Measurements from ENCODE around the gene MRPL46. TPM values are rescaled to one million over a fixed set of nuclear protein-coding genes. Genes with fewer than 3 reads are reported as not detected.

MRPL46 gene
- total and polyA plus RNA-seq, 7 experiments from 2014 or later, result 9.2 to 74.3 (median 29.5) TPM

GRCh38 chr15:88465633-88466224 lies 1.5 kb downstream of the MRPL46 start:
- Mint-ChIP-seq H3K4me3 (peak overlapping the region in 9 of 10 donors; percentile 50 to 98 (median 96)), H3K27me3 (no peaks in the 10 kb centered on the region), H3K36me3 (peaks cover 4 to 23% (median 15%) of the 10 kb centered on the region in 5 donors), H3K9me3 (peaks cover 0 to 5% (median 0%) of the 10 kb centered on the region in 11 donors), H3K4me1 (peaks cover 18 to 42% (median 25%) of the 10 kb centered on the region in 7 donors), H3K27ac (peak overlapping the region in 6 of 9 donors; percentile 7 to 99 (median 78))
- Histone ChIP-seq H3K4me1 (ENCODE audit: control insufficient read depth in 2 of 2, insufficient read depth in 2 of 2, low read length in 2 of 2) (peaks cover 0 to 19% of the 10 kb centered on the region in 2 donors), H3K27me3 (ENCODE audit: control insufficient read depth in 2 of 2, insufficient read depth in 2 of 2, low read length in 2 of 2) (no peaks in the 10 kb centered on the region), H3K4me3 (ENCODE audit: low read length) (no peak overlapping the region), H3K9me3 (ENCODE audit: control insufficient read depth in 2 of 3, low read length in 3 of 3) (no peaks in the 10 kb centered on the region), H3K27ac (ENCODE audit: low read depth, low read length) (no peak overlapping the region), H3K36me3 (ENCODE audit: control insufficient read depth in 2 of 3, insufficient read depth in 3 of 3, low read length in 3 of 3) (peaks cover 7 to 39% (median 9%) of the 10 kb centered on the region in 3 experiments)
- DNase-seq, result no peak
- ChIA-PET POLR2A (no interaction called here), CTCF (interaction anchor here (0.7 kb wide), 1 partner anchor 10 kb away, joined by 4 read pairs; no protein-coding TSS in a partner anchor)
- no peak for ATAC-seq
- intact Hi-C loops (cut with micrococcal nuclease), result loop anchor here (2.0 to 5.0 kb wide), 6 partner anchors 199 to 1112 kb away; partner anchors contain the start of genes ABHD2 (in 1 of the 2), FANCI (in 1 of the 2), HAPLN3 (in 1 of the 2) and TICRR (in 1 of the 2)

- DNase-seq, result no peak
- H3K27ac ChIP-seq (ENCODE audit: low read depth, low read length), result no peak overlapping the region
- Mint-ChIP-seq H3K9me3 (peaks cover 0 to 5% (median 0%) of the 10 kb centered on the region in 11 donors), H3K36me3 (peaks cover 4 to 34% (median 17%) of the 10 kb centered on the region in 5 donors), H3K4me3 (peak overlapping the region in 1 of 10 donors; percentile 17), H3K27ac (peak overlapping the region in 1 of 9 donors; percentile 21), H3K4me1 (peaks cover 18 to 42% (median 25%) of the 10 kb centered on the region in 7 donors), H3K27me3 (no peaks in the 10 kb centered on the region)
- H3K36me3 ChIP-seq (ENCODE audit: control insufficient read depth in 2 of 3, insufficient read depth in 3 of 3, low read length in 3 of 3), result peaks cover 9 to 56% (median 17%) of the 10 kb centered on the region in 3 experiments
- ChIA-PET CTCF (interaction anchor here (1.0 to 1.5 kb wide), 3 partner anchors 9 to 13 kb away, joined by 3 read pairs; no protein-coding TSS in a partner anchor), POLR2A (interaction anchor here (0.7 kb wide), 1 partner anchor 19 kb away, joined by 3 read pairs; no protein-coding TSS in a partner anchor)
- intact Hi-C loops (cut with micrococcal nuclease), result no loop called here
- no peaks in the 10 kb centered on the region for H3K27me3 ChIP-seq (ENCODE audit: control insufficient read depth in 2 of 2, insufficient read depth in 2 of 2, low read length in 2 of 2)
- no peak for ATAC-seq
- no peaks in the 10 kb centered on the region for H3K9me3 ChIP-seq (ENCODE audit: control insufficient read depth in 2 of 3, low read length in 3 of 3)
- H3K4me1 ChIP-seq (ENCODE audit: control insufficient read depth in 2 of 2, insufficient read depth in 2 of 2, low read length in 2 of 2), result peaks cover 0 to 18% of the 10 kb centered on the region in 2 donors
- H3K4me3 ChIP-seq (ENCODE audit: low read length), result no peak overlapping the region
Observed at GRCh38 chr15:88463870-88464532, 3.2 kb downstream of the MRPL46 start.

- intact Hi-C loops (cut with micrococcal nuclease), result loop anchor here (5.0 to 10.0 kb wide), 2 partner anchors 212 to 219 kb away; no protein-coding TSS in a partner anchor
- H3K27ac ChIP-seq (ENCODE audit: low read depth, low read length), result no peak overlapping the region
- peaks cover 0 to 1% (median 0%) of the 10 kb centered on the region in 11 donors for H3K9me3 Mint-ChIP-seq
- no peak for ATAC-seq
- H3K4me1 ChIP-seq (ENCODE audit: control insufficient read depth in 2 of 2, insufficient read depth in 2 of 2, low read length in 2 of 2), result no peaks in the 10 kb centered on the region
- ChIA-PET POLR2A (no interaction called here), CTCF (interaction anchor here (1.7 kb wide), 1 partner anchor 8 kb away, joined by 4 read pairs; no protein-coding TSS in a partner anchor)
- H3K36me3 ChIP-seq (ENCODE audit: control insufficient read depth in 2 of 3, insufficient read depth in 3 of 3, low read length in 3 of 3), result peaks cover 7 to 47% (median 14%) of the 10 kb centered on the region in 3 experiments
- H3K36me3 Mint-ChIP-seq, result peaks cover 0 to 14% (median 3%) of the 10 kb centered on the region in 5 donors
- no peaks in the 10 kb centered on the region for H3K9me3 ChIP-seq (ENCODE audit: control insufficient read depth in 2 of 3, low read length in 3 of 3)
- H3K4me1 Mint-ChIP-seq, result peaks cover 0 to 7% (median 3%) of the 10 kb centered on the region in 7 donors
- H3K27ac Mint-ChIP-seq, result no peak overlapping the region
- DNase-seq, result no peak
- H3K4me3 ChIP-seq (ENCODE audit: low read length), result no peak overlapping the region
- no peaks in the 10 kb centered on the region for H3K27me3 Mint-ChIP-seq
- no peaks in the 10 kb centered on the region for H3K27me3 ChIP-seq (ENCODE audit: control insufficient read depth in 2 of 2, insufficient read depth in 2 of 2, low read length in 2 of 2)
- no peak overlapping the region for H3K4me3 Mint-ChIP-seq
Observed at GRCh38 chr15:88456733-88457132, 10.5 kb downstream of the MRPL46 start.

- peak overlapping the region in 4 of 9 donors; percentile 10 to 72 (median 54) for H3K27ac Mint-ChIP-seq
- H3K27ac ChIP-seq (ENCODE audit: low read depth, low read length), result no peak overlapping the region
- ATAC-seq (peak; percentile 85), DNase-seq (peak in 6 of 9 donors; percentile 14 to 38 (median 26))
- ChIA-PET POLR2A (interaction anchor here (2.4 kb wide), 1 partner anchor 12 kb away, joined by 10 read pairs; the partner anchor contains the start of genes MRPL46 and MRPS11), CTCF (interaction anchor here (0.7 to 1.7 kb wide), 4 partner anchors 9 to 674 kb away, joined by 3 to 4 read pairs (median 4); no protein-coding TSS in a partner anchor)
- peaks cover 0 to 1% (median 0%) of the 10 kb centered on the region in 11 donors for H3K9me3 Mint-ChIP-seq
- H3K27me3 Mint-ChIP-seq, result no peaks in the 10 kb centered on the region
- H3K36me3 ChIP-seq (ENCODE audit: control insufficient read depth in 2 of 3, insufficient read depth in 3 of 3, low read length in 3 of 3), result peaks cover 7 to 36% (median 10%) of the 10 kb centered on the region in 3 experiments
- no peak overlapping the region for H3K4me3 Mint-ChIP-seq
- no peak overlapping the region for H3K4me3 ChIP-seq (ENCODE audit: low read length)
- H3K9me3 ChIP-seq (ENCODE audit: control insufficient read depth in 2 of 3, low read length in 3 of 3), result no peaks in the 10 kb centered on the region
- H3K4me1 ChIP-seq (ENCODE audit: control insufficient read depth in 2 of 2, insufficient read depth in 2 of 2, low read length in 2 of 2), result no peaks in the 10 kb centered on the region
- H3K4me1 Mint-ChIP-seq, result peaks cover 1 to 9% (median 4%) of the 10 kb centered on the region in 7 donors
- H3K36me3 Mint-ChIP-seq, result peaks cover 0 to 8% (median 0%) of the 10 kb centered on the region in 5 donors
- intact Hi-C loops (cut with micrococcal nuclease), result loop anchor here (1.0 to 10.0 kb wide), 4 partner anchors 12 to 218 kb away; partner anchors contain the start of genes MRPL46 (in 1 of the 2) and MRPS11 (in 1 of the 2)
- no peaks in the 10 kb centered on the region for H3K27me3 ChIP-seq (ENCODE audit: control insufficient read depth in 2 of 2, insufficient read depth in 2 of 2, low read length in 2 of 2)
Observed at GRCh38 chr15:88454867-88455810, 12.0 kb downstream of the MRPL46 start.

- Mint-ChIP-seq H3K4me1 (peaks cover 2 to 14% (median 8%) of the 10 kb centered on the region in 7 donors), H3K4me3 (no peak overlapping the region), H3K9me3 (peaks cover 0 to 1% (median 0%) of the 10 kb centered on the region in 11 donors), H3K27me3 (no peaks in the 10 kb centered on the region), H3K27ac (peak overlapping the region in 1 of 9 donors; percentile 26), H3K36me3 (no peaks in the 10 kb centered on the region)
- CTCF ChIA-PET, result interaction anchor here (1.5 kb wide), 1 partner anchor 9 kb away, joined by 3 read pairs; no protein-coding TSS in a partner anchor
- ATAC-seq (no peak), DNase-seq (no peak)
- POLR2A ChIA-PET, result interaction anchor here (2.4 kb wide), 1 partner anchor 13 kb away, joined by 10 read pairs; the partner anchor contains the start of genes MRPL46 and MRPS11
- Histone ChIP-seq H3K36me3 (ENCODE audit: control insufficient read depth in 2 of 3, insufficient read depth in 3 of 3, low read length in 3 of 3) (peaks cover 2 to 27% (median 7%) of the 10 kb centered on the region in 3 experiments), H3K27ac (ENCODE audit: low read depth, low read length) (no peak overlapping the region), H3K27me3 (ENCODE audit: control insufficient read depth in 2 of 2, insufficient read depth in 2 of 2, low read length in 2 of 2) (no peaks in the 10 kb centered on the region), H3K9me3 (ENCODE audit: control insufficient read depth in 2 of 3, low read length in 3 of 3) (no peaks in the 10 kb centered on the region), H3K4me1 (ENCODE audit: control insufficient read depth in 2 of 2, insufficient read depth in 2 of 2, low read length in 2 of 2) (no peaks in the 10 kb centered on the region), H3K4me3 (ENCODE audit: low read length) (no peak overlapping the region)
- intact Hi-C loops (cut with micrococcal nuclease), result loop anchor here in 1 of 2 donors (10.0 kb wide), 1 partner anchor 209 kb away; no protein-coding TSS in a partner anchor
Observed at GRCh38 chr15:88454236-88454635, 13.0 kb downstream of the MRPL46 start.
